ENCODE data around the gene TRMT44.
"Not testable (repeated sequence)": the region's sequence is repeated elsewhere in the genome, so short reads cannot be mapped to it uniquely, and the experiment has no call there.

Gene TRMT44

DNA sequence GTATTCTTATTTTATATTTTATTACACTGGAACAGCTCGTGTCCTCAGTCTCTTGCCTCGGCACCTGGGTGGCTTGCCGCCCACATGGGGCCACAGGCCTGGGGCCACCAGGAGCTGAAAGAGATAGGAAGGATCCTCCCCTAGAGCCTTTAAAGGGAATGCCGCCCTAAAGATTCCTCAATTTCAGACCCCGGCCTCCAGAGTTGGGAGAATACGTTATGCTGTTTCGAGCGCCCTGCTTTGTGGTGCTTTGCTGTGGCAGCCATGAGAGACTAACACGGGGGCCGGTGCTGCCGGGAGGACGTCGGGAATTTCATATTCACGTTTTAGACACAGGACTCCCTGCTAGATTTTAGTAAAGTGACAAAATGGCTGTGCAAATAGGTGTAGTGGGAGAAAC is 33.3 kb upstream of the TRMT44 start:
- DNase-seq (ENCODE audit: low spot score) = no peak

DNA sequence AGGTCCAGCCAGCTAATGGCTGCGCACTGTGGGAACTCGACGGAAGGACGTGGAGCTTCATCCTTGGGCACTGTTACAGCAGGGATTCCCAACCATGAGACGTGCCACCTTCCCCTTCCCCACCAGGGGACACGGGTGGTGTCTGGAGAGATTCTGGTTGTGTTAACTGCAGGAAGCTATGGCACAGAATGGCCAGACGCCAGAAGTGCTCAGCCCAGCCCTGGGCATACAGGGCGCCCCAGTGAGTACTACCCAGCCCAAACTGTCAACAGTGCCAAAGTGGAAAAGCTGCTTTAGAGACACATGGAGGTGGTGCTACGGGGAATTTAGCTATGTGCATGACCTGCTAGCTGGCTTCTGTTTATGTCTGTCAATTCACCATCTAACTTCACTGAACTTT is 32.8 kb upstream of the TRMT44 start:
- DNase-seq (ENCODE audit: low spot score) = no peak

DNA sequence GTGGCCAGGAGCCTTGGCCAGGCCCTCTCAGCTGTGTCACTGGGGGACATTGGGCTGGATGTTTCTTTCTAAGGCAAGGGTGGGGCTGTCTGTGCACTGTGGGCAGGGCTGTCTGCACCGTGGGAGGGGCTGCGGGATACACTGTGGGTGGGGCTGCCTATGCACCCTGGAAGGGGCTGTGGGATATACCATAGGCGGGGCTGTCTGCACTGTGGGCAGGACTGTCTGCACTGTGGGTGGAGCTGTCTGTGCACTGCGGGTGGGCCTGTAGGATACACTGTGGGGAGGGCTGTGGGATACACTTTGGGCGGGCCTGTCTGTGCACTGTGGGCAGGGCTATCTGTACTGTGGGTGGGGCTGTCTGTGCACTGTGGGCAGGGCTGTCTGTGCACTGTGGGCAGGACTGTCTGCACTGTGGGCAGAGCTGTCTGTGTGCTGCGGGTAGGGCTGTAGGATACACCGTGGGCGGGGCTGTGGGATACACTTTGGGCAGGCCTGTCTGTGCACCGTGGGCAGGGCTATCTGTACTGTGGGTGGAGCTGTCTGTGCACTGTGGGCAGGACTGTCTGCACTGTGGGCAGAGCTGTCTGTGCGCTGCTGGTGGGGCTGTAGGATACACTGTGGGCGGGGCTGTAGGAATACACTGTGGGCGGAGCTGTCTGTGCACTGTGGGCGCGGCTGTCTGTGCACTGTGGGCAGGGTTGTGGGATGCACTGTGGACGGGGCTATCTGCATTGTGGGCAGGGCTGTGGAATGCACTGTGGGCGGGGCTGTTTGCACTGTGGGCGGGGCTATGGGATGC is 31.1 kb upstream of the TRMT44 start:
- DNase-seq (ENCODE audit: low spot score) = peak; percentile 36

DNA sequence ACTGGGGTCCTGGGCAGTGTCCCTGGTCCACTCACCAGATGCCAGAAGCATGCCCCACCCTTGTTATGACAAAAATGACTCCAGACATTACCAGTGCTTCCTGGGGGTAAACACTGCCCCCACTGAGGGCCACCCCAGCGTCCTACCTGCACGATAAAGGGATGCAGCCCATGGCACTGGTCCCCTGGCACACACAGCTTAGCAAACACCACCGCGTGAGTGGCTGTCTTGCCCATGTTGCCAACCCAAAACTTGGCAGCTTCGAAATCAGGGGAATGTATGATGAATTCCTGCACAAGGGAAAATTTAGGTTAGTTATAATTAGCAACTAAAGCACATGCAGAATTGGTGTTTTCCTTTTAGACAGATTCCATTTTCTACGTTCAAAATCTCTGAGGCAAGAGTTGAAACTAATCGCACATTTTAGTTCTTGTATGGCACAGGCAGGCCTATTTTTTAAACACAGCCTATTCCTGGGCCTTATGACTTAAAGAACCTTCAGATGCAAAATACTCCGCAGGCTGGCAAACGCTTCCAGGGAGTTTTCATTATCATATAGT is 30.4 kb upstream of the TRMT44 start:
- no peak for DNase-seq (ENCODE audit: low spot score)

DNA sequence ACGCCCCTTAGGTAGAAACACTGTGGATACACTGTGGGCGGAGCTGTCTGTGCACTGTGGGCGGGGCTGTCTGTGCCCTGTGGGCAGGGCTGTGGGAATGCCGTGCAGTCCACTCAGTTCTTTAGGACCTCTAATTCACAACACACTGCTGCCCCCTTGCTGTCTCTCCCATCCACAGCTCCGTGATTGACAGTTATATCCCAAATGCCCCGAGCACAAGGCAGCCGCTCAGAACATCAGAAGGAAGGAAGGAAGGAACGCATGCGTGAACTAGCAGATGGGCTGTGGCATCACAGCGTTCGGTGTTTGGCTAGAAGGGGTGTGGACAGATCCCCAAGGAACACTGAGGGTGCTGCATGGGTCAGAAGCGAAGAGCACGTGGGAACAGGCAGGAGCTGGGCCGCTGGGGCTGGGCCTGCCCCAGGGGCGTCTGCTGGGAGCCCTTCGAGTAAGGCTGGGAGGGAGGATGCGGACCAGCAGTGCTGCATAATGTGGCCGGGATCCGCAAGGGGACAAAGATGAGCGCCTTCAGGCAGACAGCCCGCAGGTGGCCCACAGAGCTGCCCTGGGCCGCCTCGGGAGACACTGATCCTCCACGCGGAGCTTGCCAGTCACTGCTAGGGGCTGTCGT is 29.8 kb upstream of the TRMT44 start:
- peak; percentile 60 for DNase-seq (ENCODE audit: low spot score)

DNA sequence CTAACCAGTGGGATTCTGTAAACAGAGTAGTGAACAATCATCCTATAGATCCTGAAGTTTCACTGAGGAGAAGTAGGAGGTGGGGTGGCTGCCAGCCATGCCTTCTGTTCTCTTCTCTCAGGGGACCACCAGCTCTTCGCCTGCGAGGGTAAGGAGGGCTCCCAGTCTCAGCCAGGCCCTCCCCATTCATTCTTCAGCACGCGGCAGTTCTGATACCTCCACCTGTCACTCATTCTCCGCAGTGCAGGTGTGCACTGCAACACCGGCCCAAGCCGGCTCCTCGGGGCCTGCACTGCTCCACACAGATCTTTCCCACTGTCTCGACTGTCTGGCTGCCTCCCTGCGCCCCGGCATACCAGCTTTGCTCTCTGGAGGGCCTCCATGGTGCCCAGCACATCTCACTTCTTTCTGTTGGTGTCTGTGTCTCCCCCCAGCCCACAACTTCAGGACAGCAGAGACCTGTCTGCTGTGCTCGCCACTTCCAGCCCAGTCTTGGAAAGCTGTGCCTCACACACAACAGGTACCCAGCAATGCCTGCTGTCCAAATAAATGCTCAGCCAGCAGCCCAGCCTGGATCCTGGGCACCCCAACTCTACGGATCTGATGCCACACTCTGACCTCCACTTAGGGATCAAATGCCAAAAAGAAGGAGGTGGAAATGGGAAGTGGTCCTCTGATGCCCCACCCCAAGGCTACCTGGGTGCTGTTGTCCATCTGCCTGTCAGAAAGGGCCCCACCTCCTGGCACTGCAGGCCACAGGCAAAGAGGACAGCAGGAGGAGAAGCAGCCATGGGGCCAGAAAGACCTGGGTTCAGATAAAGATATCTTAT is 29.0 kb upstream of the TRMT44 start:
- no peak for DNase-seq (ENCODE audit: low spot score)

DNA sequence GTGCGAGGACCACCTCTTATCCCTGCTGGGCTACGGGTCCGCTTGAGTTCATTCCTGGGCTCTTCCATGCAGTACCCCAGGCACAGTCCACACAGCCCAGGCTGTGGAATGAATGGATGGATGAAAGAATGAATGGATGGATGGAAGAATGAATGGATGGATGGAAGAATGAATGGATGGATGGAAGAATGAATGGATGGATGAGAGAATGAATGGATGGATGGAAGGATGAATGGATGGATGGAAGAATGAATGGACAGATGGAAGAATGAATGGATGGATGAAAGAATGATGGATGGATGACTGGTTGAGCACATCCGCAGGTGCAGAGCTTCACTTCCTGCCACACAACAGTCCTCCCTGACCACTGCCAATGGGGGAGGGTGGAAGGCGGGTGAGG is 28.3 kb upstream of the TRMT44 start:
- no peak for DNase-seq (ENCODE audit: low spot score)

DNA sequence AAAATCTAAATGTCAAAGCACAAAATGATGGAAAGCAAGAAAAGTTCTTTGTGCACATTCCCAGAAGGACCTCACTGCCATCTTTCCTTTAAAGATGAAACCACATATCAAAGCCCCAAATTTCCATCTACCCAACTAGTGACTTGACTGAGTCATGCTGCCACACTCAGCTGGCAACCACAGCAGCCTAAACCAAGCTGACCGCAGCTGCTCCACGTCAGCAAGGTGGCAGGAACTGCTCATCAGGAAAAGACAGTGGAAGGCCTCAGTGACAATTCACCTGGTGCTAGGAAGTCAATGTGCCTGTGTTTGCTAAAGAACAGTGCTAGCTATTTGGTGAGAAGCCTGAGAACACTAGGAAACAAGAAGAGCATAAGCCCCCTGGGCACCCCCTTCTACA is 26.2 kb upstream of the TRMT44 start:
- DNase-seq (ENCODE audit: low spot score) = no peak

DNA sequence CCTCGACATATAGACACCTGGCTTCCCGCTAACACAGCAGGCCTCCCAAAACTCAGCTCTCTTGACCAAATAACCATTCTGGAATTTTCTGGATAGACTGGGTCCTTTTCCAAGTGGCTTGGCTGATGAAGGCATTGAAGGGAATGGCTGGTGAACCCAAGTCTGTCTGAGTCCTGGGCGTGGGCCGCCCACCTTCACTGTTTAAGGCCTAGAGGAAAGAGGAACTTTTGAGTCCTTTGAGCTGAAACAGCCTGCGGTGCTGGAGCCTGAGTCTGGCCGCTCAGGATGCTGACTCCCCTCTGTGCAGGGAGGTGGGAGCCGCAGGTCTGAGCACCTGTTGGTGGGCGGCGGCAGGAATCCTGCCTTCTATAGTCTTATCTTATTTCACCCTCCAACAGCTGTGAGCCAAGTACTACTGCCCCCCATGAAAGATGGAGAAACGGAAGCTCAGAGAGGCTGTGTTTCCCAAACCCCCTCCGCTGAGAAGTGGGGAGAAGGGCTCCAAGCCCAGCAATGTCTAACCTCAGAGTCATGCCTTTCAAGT is 23.4 kb upstream of the TRMT44 start:
- DNase-seq (ENCODE audit: low spot score) = no peak

DNA sequence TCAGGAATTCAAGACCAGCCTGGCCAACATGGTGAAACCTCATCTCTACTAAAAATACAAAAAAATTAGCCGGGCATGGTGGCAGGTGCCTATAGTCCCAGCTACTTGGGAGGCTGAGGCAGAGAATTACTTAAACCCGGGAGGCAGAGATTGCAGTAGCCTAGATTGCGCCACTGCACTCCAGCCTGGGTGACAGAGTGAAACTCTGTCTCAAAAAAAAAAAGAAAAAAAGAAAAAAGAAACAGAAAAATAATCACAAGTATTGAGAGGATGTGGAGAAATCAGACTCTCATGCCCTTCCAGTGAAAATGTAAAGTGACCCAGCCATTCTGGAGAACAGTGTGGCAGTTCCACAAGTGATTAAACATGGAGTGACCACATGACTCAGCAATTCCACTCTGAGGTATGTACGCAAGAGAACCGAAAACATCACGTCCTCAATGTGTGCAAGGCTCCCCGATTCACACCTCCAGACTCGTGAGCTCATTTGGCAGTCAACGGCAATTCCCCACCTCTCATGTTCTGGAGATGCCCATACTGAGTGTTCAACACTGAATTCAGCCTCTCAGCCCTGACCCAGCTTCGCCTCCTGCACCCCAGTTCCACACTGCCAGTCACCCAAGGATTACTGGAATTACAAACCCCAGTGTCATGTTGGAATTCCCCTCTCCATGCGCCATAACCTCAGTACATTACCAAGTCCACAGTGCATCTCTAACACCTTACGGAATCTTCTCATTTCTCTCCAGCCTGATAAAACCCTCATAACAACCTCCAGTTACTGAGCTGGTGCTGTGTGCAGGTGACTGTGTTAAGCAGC is 21.1 kb upstream of the TRMT44 start:
- DNase-seq (ENCODE audit: low spot score) = no peak

DNA sequence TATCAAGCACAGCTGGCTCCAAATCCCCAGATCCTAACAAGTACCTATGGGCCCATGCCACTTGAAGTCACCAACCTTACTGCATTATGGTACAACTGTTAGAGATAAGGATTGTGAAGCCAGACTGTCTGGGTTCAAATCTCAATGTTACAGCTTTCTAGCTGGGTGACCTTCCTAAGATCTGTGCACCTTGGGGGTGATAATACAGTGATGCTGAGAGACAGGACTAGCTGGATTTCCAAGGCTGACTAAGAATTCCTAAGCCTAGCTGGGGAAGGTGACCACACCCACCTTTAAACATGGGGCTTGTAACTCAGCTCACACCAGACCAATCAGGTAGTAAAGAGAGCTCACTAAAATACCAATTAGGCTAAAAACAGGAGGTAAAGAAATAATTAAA is 20.4 kb upstream of the TRMT44 start:
- DNase-seq (ENCODE audit: low spot score) = not testable (repeated sequence)

DNA sequence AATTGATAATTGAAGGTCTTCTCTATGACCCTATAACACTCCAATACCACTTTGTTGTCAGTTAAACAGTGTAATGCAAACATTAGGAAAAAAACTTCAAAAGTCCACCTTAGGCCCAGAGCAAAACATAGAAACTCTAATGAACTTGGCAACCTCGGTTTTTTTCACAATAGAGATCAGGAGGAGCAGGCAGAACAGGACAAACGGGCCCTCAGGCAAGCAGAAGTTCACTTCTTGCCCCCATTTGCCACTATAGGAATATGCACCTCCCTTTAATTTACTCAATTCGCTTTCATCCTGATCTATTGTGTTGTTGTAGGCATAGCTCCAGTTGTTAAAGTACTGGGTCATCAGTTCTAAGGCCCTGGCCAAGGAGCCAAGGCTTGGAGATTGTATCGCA is 18.2 kb upstream of the TRMT44 start:
- no peak for DNase-seq (ENCODE audit: low spot score)

DNA sequence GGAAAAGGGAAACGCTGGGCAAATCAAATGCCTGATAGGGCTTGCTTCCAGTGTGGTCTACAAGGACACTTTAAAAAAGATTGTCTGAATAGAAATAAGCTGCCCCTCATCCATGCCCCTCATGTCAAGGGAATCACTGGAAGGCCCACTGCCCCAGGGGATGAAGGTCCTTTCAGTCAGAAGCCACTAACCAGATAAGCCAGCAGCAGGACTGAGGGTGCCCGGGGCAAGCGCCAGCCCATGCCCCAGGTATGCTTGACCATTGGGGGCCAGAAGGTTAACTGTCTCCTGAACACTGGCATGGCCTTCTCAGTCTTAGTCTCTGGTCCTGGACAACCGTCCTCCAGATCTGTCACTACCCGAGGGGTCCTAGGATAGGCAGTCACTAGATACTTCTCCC is 17.8 kb upstream of the TRMT44 start:
- no peak for DNase-seq (ENCODE audit: low spot score)

DNA sequence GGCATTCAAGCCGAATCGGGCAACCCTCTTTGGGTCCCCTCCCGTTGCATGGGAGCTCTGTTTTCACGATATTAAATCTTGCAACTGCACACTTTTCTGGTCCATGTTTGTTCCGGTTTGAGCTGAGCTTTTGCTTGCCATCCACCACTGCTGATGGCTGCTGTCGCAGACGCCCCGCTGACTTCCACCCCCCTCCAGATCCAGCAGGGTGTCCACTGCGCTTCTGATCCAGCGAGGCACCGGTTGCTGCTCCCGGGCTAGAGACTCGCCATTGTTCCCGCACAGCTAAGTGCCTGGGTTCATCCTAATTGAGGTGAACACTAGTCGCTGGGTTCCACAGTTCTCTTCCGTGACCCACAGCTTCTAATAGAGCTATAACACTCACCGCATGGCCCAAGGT is 13.3 kb upstream of the TRMT44 start:
- DNase-seq (ENCODE audit: low spot score) = no peak

DNA sequence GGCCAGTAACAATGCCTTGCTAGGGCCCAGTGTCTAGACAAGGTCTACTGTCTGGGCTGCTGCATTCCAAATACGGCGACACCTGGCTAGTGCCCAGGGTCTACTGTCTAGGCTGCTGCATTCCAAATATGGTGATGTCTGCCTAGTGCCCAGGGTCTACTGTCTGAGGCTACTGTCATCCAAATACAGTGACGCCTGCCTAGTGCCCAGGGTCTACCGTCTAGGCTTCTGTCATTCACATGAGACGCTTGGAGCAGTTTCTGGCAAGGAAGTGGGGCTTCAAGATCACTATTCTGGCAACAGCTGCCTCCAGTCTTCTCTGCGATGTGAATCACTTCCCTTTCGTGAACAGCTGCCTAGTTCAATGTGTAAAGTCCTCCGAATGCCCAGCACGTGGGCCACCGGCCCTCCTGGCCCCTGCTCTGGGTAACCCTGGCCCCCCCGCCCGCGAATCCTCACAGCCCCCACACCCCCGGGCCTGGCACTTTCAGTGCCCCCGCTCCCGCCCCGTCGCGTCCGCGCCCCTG is 12.8 kb upstream of the TRMT44 start:
- DNase-seq (ENCODE audit: low spot score) = peak; percentile 69

DNA sequence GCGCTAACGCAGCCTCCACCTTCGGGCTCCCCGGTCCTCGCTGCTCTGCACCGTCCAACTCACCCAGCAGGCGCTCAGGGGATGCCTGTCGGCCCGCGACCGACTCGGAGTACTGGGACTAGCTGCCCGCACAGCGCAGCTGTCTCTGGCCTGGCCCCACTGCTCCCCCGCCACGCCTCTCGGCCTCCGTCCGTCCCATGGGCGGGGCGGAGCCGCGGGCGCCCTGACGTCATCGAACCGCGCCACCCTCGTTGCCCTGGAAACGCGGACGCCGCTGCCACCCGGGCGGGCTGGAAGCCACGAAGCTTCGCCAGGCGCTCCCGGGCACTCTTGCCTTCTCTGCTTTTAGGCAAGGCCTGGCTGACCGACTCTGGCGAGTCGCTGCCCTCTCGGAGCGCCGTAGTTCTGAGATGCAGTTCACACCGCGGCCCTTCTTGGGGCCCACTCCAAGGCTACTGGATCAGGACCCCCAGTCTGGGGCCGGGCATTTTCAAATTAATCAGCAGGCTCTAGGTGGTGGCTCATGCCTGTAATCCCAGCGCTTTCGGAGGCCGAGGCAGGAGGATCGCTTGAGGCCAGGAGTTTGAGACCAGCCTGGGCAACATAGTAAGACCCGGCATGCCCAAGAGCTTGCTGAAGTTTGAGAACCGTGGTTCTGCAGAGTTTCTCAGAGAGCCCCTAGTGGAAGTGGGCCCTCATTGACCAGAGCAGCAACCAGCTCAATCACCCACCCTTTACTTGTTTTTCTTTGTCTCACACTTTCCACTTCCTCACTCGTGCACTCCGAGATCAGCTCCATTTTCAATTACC is 12.1 kb upstream of the TRMT44 start:
- peak; percentile 98 for DNase-seq (ENCODE audit: low spot score)

DNA sequence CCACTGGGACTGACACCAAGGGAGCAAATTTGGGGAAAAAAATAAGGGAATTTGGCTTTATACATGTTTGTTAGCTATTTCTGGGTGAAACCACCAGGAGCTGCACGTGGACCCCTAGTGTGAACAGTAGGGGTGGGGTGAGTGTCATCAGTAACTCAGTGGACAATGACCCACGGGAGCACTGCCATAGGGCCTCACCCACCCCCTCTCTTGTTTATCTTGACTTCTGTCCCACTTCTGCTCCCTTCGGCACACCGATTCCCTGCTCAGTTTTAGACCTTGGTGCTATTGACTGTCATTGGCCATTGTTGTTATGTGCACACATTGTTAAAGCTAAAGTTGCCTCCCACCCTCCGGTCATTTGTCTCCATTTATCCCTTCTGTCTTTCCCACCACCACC is 9.0 kb upstream of the TRMT44 start:
- no peak for DNase-seq (ENCODE audit: low spot score)

DNA sequence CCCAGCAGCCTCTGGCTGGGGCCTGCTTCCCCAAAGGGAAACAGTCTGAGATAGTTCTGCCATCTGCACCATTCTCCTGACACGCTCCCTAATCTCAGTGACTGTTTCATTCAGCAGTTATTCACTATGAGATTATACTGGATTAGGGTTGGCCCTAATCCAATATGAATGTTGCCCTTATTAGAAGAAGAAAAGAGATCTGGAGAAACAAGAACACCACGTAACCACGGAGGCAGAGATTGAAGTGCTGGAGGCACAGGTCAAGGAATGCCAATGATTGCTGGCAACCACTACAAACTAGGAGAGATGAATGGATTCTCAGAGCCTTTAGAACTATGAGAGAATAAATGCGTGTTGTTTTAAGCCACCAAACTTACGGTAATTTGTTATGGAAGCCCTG is 7.4 kb upstream of the TRMT44 start:
- no peak for DNase-seq (ENCODE audit: low spot score)

DNA sequence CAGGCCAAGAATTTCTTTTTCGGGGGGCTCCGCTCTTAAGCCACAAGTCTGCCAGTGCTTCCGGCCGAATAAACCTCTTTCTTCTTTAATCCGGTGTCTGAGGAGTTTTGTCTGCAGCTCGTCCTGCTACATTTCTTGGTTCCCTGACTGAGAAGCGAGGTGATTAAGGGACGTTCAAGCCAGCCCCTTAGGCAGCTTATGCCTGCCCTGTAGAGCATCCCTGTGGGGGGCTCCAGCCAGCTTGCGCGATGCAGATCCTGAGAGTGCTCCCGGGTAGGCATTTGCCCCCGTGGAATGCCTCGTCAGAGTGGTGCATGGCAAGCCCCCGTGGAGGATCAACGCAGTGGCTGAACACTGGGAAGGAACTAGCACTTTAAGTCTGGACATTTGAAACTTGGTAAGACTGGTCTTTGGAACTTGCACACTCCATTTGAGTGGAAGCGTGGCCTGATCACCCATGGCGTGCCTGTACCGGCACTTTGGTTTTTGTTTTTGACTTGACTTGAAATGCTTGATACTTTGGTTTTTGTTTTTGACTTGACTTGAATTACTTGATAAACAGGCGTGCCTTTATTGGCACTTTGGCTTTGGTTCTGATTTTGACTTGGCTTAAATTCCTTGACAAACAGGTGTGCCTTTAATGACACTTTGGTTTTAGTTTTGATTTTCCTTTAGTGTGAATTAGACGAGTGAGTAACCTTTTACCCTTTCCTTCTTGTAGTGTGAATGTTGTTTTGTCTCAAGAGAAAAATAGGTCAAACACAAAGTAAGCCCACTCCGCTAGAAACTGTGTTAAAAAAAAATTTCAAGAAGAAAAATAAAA is 6.1 kb upstream of the TRMT44 start:
- DNase-seq (ENCODE audit: low spot score) = no peak

Data from GM03348 (cell line).